H9 (cell line): ENCODE measurements around the gene YWHAB. TPM values are rescaled to one million over a fixed set of nuclear protein-coding genes. Genes with fewer than 3 reads are reported as not detected.

Experiments
- DNase-seq: peaks from one replicate; pipeline ENCODE4 v3.0.0-alpha.2; 2017
- H2AFZ ChIP-seq: one replicate; pipeline ENCODE4 v1.6.1; 2013; ENCODE audit warnings: mild to moderate bottlenecking, low read length, control low read depth, moderate library complexity
- H2AK5ac ChIP-seq: 2 replicates; pipeline ENCODE4 v1.6.1; 2013; ENCODE audit warnings: low read length, control low read depth, mixed read lengths; ENCODE audit not compliant: insufficient read length
- H2BK120ac ChIP-seq: one replicate; pipeline ENCODE4 v1.6.1; 2013; ENCODE audit warnings: low read depth, mild to moderate bottlenecking, low read length, control low read depth, inconsistent platforms; ENCODE audit not compliant: poor library complexity, severe bottlenecking
- H2BK12ac ChIP-seq: 2 replicates; pipeline ENCODE4 v1.6.1; 2013; ENCODE audit warnings: low read length, control low read depth, mixed read lengths, low read depth; ENCODE audit not compliant: insufficient read length
- H2BK15ac ChIP-seq: 2 replicates; pipeline ENCODE4 v1.6.1; 2013; ENCODE audit warnings: low read depth, low read length, control low read depth
- H2BK20ac ChIP-seq: one replicate; pipeline ENCODE4 v1.6.1; 2013; ENCODE audit warnings: low read depth, mild to moderate bottlenecking, low read length, control low read depth, inconsistent platforms; ENCODE audit not compliant: poor library complexity, severe bottlenecking
- H2BK5ac ChIP-seq: 2 replicates; pipeline ENCODE4 v1.6.1; 2013; ENCODE audit warnings: low read length, control low read depth, mixed read lengths; ENCODE audit not compliant: insufficient read length
- H3K14ac ChIP-seq: 2 replicates; pipeline ENCODE4 v1.6.1; 2013; ENCODE audit warnings: low read length, control low read depth; ENCODE audit not compliant: insufficient read depth
- H3K18ac ChIP-seq: 2 replicates; pipeline ENCODE4 v1.6.1; 2013; ENCODE audit warnings: low read depth, mild to moderate bottlenecking, mixed read lengths, low read length, control low read depth; ENCODE audit not compliant: insufficient read length
- H3K23ac ChIP-seq: 2 replicates; pipeline ENCODE4 v1.6.1; 2013; ENCODE audit warnings: low read length, control low read depth, mixed read lengths, low read depth; ENCODE audit not compliant: insufficient read length
- H3K23me2 ChIP-seq: 2 replicates; pipeline ENCODE4 v1.6.1; 2013; ENCODE audit warnings: low read depth, mild to moderate bottlenecking, mixed read lengths, low read length, control low read depth; ENCODE audit not compliant: insufficient read length, poor library complexity, severe bottlenecking
- H3K27ac ChIP-seq: 2 replicates; pipeline ENCODE4 v1.5.1; 2013; ENCODE audit warnings: low read length, control low read depth, mixed read lengths, low read depth; ENCODE audit not compliant: insufficient read length
- H3K27me3 ChIP-seq: 2 replicates; pipeline ENCODE4 v1.6.1; 2013; ENCODE audit warnings: low read length, control low read depth, inconsistent platforms; ENCODE audit not compliant: insufficient read depth
- H3K4ac ChIP-seq: 2 replicates; pipeline ENCODE4 v1.6.1; 2013; ENCODE audit warnings: low read depth, mild to moderate bottlenecking, control low read depth, inconsistent platforms, low read length, moderate library complexity
- H3K4me1 ChIP-seq: 2 replicates; pipeline ENCODE4 v1.6.1; 2013; ENCODE audit warnings: low read length, control low read depth, inconsistent platforms; ENCODE audit not compliant: insufficient read depth
- H3K4me2 ChIP-seq: 2 replicates; pipeline ENCODE4 v1.6.1; 2013; ENCODE audit warnings: low read length, control low read depth, mixed read lengths; ENCODE audit not compliant: insufficient read length, insufficient read depth
- H3K56ac ChIP-seq: 2 replicates; pipeline ENCODE4 v1.6.1; 2013; ENCODE audit warnings: low read depth, mild to moderate bottlenecking, mixed read lengths, low read length, control low read depth; ENCODE audit not compliant: insufficient read length
- H3K79me1 ChIP-seq: 2 replicates; pipeline ENCODE4 v1.6.1; 2013; ENCODE audit warnings: low read depth, mild to moderate bottlenecking, moderate library complexity, low read length, control low read depth, inconsistent platforms; ENCODE audit not compliant: insufficient read depth, poor library complexity, severe bottlenecking
- H3K79me2 ChIP-seq: 2 replicates; pipeline ENCODE4 v1.6.1; 2013; ENCODE audit warnings: low read length, control low read depth, inconsistent platforms; ENCODE audit not compliant: insufficient read depth
- H3K9ac ChIP-seq: 2 replicates; pipeline ENCODE4 v1.6.1; 2013; ENCODE audit warnings: low read length, control low read depth, mixed read lengths; ENCODE audit not compliant: insufficient read length; ENCODE audit errors: extremely low read depth
- H3K9me3 ChIP-seq: one replicate; pipeline ENCODE4 v1.6.1; 2013; ENCODE audit warnings: low read depth, low read length, inconsistent platforms; ENCODE audit not compliant: control insufficient read depth
- H3T11ph ChIP-seq: one replicate; pipeline ENCODE4 v1.6.1; 2013; ENCODE audit warnings: mild to moderate bottlenecking, low read length, control low read depth, inconsistent platforms
- H4K20me1 ChIP-seq: one replicate; pipeline ENCODE4 v1.6.1; 2013; ENCODE audit not compliant: control insufficient read depth, insufficient read length, insufficient read depth
- H4K5ac ChIP-seq: 2 replicates; pipeline ENCODE4 v1.6.1; 2013; ENCODE audit warnings: low read depth, mild to moderate bottlenecking, mixed read lengths, low read length, control low read depth; ENCODE audit not compliant: insufficient read length
- H4K8ac ChIP-seq: replicated peaks from 2 replicates; pipeline ENCODE4 v1.6.1; 2013; ENCODE audit warnings: low read length, control low read depth, mixed read lengths, low read depth; ENCODE audit not compliant: insufficient read length
- H4K91ac ChIP-seq: 2 replicates; pipeline ENCODE4 v1.6.1; 2013; ENCODE audit warnings: low read depth, mild to moderate bottlenecking, moderate library complexity, mixed read lengths, low read length, control low read depth; ENCODE audit not compliant: insufficient read length
- H3K27ac Mint-ChIP-seq, 3 experiments: 2 replicates in 2 of 3; 3 replicates in 1 of 3; pipeline ENCODE4 v1.8.0; 2020 to 2021; ENCODE audit warnings: mixed read lengths in 3 of 3, mild to moderate bottlenecking in 1 of 3, moderate library complexity in 1 of 3
- H3K27me3 Mint-ChIP-seq: 2 replicates; pipeline ENCODE4 v1.8.0; 2021; ENCODE audit warnings: low read depth, mild to moderate bottlenecking, moderate library complexity, mixed read lengths
- H3K36me3 Mint-ChIP-seq, 3 experiments: 2 replicates in 2 of 3; 3 replicates in 1 of 3; pipeline ENCODE4 v1.8.0; 2020 to 2021; ENCODE audit warnings: low read depth in 3 of 3, mixed read lengths in 3 of 3; ENCODE audit not compliant: insufficient read depth in 1 of 3
- H3K4me1 Mint-ChIP-seq, 2 experiments: 2 replicates each; pipeline ENCODE4 v1.8.0; 2020; ENCODE audit warnings: mixed read lengths in 2 of 2
- H3K4me3 Mint-ChIP-seq, 2 experiments: 2 replicates in 1 of 2; 3 replicates in 1 of 2; pipeline ENCODE4 v1.8.0; 2020 to 2021; ENCODE audit warnings: mild to moderate bottlenecking in 2 of 2, mixed read lengths in 2 of 2, moderate library complexity in 1 of 2
- H3K9me3 Mint-ChIP-seq, 2 experiments: 2 replicates in 1 of 2; 3 replicates in 1 of 2; pipeline ENCODE4 v1.8.0; 2020; ENCODE audit warnings: mild to moderate bottlenecking in 2 of 2, mixed read lengths in 2 of 2, moderate library complexity in 1 of 2
- CTCF ChIP-seq: fragments of 200-600 bp; sonication (generic); conservative IDR thresholded peaks from 3 replicates; pipeline ENCODE4 v1.8.0; 2021; ENCODE audit warnings: antibody characterized with exemption, mild to moderate bottlenecking
- WGBS: extraction: QIAGEN DNeasy Blood & Tissue Kit; methylation state at CpG from one replicate; pipeline ENCODE4 v1.1.7; 2013; ENCODE audit warnings: missing lambda C conversion rate, low lambda C conversion rate, mixed read lengths; ENCODE audit not compliant: insufficient read length; ENCODE audit errors: extremely low coverage; 5-methylcytosine and 5-hydroxymethylcytosine counted together
- total RNA-seq: library from RNA; stranded (reverse); gene quantifications from 2 replicates; pipeline ENCODE4 v1.2.1, GENCODE V29; 2021

Gene YWHAB
- total RNA-seq, 1 experiment from 2014 or later: 203 TPM

DNA sequence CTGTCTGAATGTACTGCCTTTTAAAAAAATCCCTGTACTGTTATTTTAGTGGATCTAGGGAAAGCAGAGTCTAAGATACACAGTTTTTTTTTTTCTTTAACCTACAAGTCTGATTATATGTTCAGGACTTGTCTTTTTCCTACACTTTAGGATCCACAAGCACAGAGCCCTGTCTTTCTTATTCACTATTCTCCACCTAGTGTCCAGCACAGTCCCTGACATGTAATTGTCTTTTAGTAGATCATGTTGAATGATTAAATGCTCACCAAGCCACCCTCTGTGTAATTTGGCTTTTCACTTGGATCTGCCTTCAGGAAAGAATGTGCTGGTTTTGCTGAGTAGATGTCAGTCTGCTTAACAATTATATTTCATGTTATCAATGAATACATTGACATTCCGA, 35.8 kb upstream of the YWHAB start:
- Histone ChIP-seq H3K18ac (no peak overlapping the region), H3K27me3 (no peaks in the 10 kb centered on the region), H2BK5ac (no peak overlapping the region), H2AFZ (no peak overlapping the region), H4K5ac (no peak overlapping the region), H2BK12ac (no peak overlapping the region), H3K79me1 (no peaks in the 10 kb centered on the region), H4K8ac (no peak overlapping the region), H3K56ac (no peak overlapping the region), H4K91ac (no peak overlapping the region), H3K9me3 (no peaks in the 10 kb centered on the region), H2BK120ac (no peak overlapping the region), H3K79me2 (no peaks in the 10 kb centered on the region), H3K4me2 (no peak overlapping the region), H3K9ac (no peak overlapping the region), H3K23me2 (no peaks in the 10 kb centered on the region), H4K20me1 (no peaks in the 10 kb centered on the region), H3K4ac (no peak overlapping the region), H2BK15ac (no peak overlapping the region), H3K14ac (no peak overlapping the region), H3K23ac (no peak overlapping the region), H2BK20ac (no peak overlapping the region), H3K4me1 (no peaks in the 10 kb centered on the region), H2AK5ac (no peak overlapping the region), H3K27ac (no peak overlapping the region), H3T11ph (no peak overlapping the region)
- Mint-ChIP-seq H3K9me3 (peaks cover 4 to 7% of the 10 kb centered on the region in 2 experiments; a peak in 2 of 5 replicates), H3K36me3 (no peaks in the 10 kb centered on the region), H3K4me3 (no peak overlapping the region), H3K4me1 (peaks cover 22 to 24% of the 10 kb centered on the region in 2 experiments), H3K27me3 (peaks cover 5% of the 10 kb centered on the region), H3K27ac (no peak overlapping the region; a peak in 1 of 7 replicates)
- peak; percentile 37; the same call in 2 of the 3 replicates for TF ChIP-seq CTCF
- no peak for DNase-seq
- WGBS: no CpG with 5 or more reads among the region's 1 CpG
